ENCODE measurements around the gene REEP6. TPM values are rescaled to one million over a fixed set of nuclear protein-coding genes. Genes with fewer than 3 reads are reported as not detected.

Gene REEP6
- polyA plus RNA-seq, 3 donors: 0.51 to 1.8 (median 0.81) TPM

DNA sequence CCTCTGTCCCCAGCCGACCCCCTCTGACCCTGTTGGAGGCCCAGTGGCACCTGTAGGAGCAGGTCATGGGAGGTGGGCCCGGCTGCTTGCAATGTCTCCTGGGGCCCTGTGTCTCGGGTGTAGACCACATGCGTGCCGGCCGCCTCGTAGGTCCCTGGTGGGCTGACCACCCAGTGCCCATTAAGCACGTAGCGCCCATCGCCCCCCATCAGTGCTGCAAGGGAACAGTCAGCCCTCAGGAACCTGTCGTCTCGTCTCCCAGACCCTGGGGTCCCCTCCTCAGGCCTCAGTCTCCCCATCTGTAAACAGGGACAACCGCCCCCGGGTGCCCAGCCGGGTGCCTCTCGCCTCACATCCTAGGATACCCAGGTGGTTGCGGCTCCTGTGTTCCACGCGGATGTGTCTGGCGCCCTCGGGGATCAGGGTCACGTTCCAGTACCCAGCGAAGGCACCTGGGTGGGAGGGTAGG lies 16.2 kb downstream of the REEP6 start:
- H3K27ac ChIP-seq (ENCODE audit: low read depth in 1 of 2, low read length in 2 of 2): peak overlapping the region in 1 of 2 donors; percentile 11
- Mint-ChIP-seq H3K4me1 (peaks cover 11% of the 10 kb centered on the region), H3K9me3 (peaks cover 15 to 46% (median 31%) of the 10 kb centered on the region in 7 donors), H3K27ac (peak overlapping the region in 2 of 7 donors; percentile 20 to 67), H3K27me3 (ENCODE audit: low read depth in 3 of 3) (peaks cover 51 to 80% (median 70%) of the 10 kb centered on the region in 3 donors), H3K4me3 (no peak overlapping the region), H3K36me3 (peaks cover 0 to 1% of the 10 kb centered on the region in 2 donors)
- 77% methylated on average over 17 of the region's 23 CpGs for WGBS (ENCODE audit: insufficient coverage)
- peak overlapping the region; percentile 72 for H2AFZ ChIP-seq (ENCODE audit: insufficient read depth, low read depth, low read length, poor library complexity, severe bottlenecking)
- no peak for DNase-seq
- peak overlapping the region in 1 of 3 experiments; percentile 62 for H3K4me3 ChIP-seq (replicated peaks in 1 of 3; ENCODE audit: low read depth in 2 of 3, low read length in 3 of 3)
- no peaks in the 10 kb centered on the region for H3K79me2 ChIP-seq (ENCODE audit: insufficient read depth, low read length)
- peak overlapping the region; percentile 65 for H3K4me2 ChIP-seq (replicated peaks; ENCODE audit: extremely low read depth, low read length, poor library complexity, severe bottlenecking)
- peaks cover 14 to 31% of the 10 kb centered on the region in 2 donors for H3K9me3 ChIP-seq (replicated peaks in 1 of 2; ENCODE audit: control insufficient read depth in 1 of 2, insufficient read depth in 1 of 2, low read length in 2 of 2)
- H3K4me1 ChIP-seq (ENCODE audit: control insufficient read depth in 1 of 2, insufficient read depth in 2 of 2, low read length in 2 of 2): peaks cover 8 to 13% of the 10 kb centered on the region in 2 donors
- intact Hi-C loops (cut with micrococcal nuclease): no loop called here
- no peaks in the 10 kb centered on the region for H4K20me1 ChIP-seq (ENCODE audit: insufficient read depth, low read length)
- TF ChIP-seq, protein P1, sequence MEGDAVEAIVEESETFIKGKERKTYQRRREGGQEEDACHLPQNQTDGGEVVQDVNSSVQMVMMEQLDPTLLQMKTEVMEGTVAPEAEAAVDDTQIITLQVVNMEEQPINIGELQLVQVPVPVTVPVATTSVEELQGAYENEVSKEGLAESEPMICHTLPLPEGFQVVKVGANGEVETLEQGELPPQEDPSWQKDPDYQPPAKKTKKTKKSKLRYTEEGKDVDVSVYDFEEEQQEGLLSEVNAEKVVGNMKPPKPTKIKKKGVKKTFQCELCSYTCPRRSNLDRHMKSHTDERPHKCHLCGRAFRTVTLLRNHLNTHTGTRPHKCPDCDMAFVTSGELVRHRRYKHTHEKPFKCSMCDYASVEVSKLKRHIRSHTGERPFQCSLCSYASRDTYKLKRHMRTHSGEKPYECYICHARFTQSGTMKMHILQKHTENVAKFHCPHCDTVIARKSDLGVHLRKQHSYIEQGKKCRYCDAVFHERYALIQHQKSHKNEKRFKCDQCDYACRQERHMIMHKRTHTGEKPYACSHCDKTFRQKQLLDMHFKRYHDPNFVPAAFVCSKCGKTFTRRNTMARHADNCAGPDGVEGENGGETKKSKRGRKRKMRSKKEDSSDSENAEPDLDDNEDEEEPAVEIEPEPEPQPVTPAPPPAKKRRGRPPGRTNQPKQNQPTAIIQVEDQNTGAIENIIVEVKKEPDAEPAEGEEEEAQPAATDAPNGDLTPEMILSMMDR (IDR thresholded peaks at IDR 0.05): no peak
- H3K36me3 ChIP-seq (replicated peaks in 1 of 2; ENCODE audit: control insufficient read depth in 1 of 2, insufficient read depth in 2 of 2, low read length in 2 of 2): no peaks in the 10 kb centered on the region
- H3K27me3 ChIP-seq (ENCODE audit: control insufficient read depth in 2 of 2, insufficient read depth in 2 of 2, low read length in 2 of 2): peaks cover 3 to 53% of the 10 kb centered on the region in 2 donors
- no peak overlapping the region for H3K9ac ChIP-seq (ENCODE audit: insufficient read depth, low read length, poor library complexity, severe bottlenecking)

DNA sequence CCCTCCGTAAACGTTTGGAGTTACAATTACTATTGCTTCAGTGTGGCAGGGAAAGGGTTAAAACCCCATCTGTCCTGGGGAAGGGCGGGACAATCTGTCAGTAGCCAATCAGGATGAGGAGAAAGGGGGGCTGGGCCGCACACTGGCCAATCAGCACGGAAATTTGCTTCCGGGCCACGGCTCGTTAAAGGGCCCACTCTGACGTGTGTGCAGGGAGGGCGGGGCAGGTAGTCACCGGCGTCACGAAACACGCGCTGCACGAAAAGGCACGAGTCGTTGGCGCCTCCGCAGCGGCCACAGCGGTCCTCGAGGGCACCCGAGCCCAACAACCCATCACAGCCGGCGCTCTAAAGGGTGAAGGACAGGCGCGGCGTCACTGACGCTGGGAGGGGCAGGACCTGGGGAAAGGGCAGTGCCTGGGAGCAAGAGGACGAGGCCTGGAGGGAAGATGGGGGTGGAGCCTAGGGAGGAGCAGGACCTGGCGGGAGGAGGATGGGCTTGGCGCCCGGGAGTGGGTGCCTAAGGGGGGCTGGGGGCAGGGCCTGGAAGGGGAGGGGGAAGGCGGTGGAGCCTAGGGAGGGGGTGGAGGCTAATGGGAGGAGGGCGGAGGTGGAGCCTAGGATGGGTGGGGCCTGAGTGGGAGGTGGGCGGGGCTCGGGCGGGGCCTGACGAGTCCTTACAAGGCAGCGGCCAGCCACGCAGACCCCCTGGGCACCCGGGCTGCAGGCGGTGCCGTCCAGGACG lies 17.0 kb downstream of the REEP6 start:
- 2% methylated on average over 45 of the region's 46 CpGs for WGBS (ENCODE audit: insufficient coverage)
- Mint-ChIP-seq H3K4me1 (peaks cover 14% of the 10 kb centered on the region), H3K27me3 (ENCODE audit: low read depth in 3 of 3) (peaks cover 50 to 80% (median 70%) of the 10 kb centered on the region in 3 donors), H3K4me3 (peak overlapping the region; percentile 57 to 83), H3K27ac (peak overlapping the region in 5 of 7 donors; percentile 6 to 89 (median 74)), H3K9me3 (peaks cover 15 to 51% (median 35%) of the 10 kb centered on the region in 7 donors), H3K36me3 (peaks cover 1 to 2% of the 10 kb centered on the region in 2 donors)
- Histone ChIP-seq H3K4me3 (replicated peaks in 1 of 3; ENCODE audit: low read depth in 2 of 3, low read length in 3 of 3) (peak overlapping the region; percentile 1 to 62 (median 26)), H3K4me1 (ENCODE audit: control insufficient read depth in 1 of 2, insufficient read depth in 2 of 2, low read length in 2 of 2) (peaks cover 10 to 18% of the 10 kb centered on the region in 2 donors), H4K20me1 (ENCODE audit: insufficient read depth, low read length) (no peaks in the 10 kb centered on the region), H3K4me2 (replicated peaks; ENCODE audit: extremely low read depth, low read length, poor library complexity, severe bottlenecking) (peak overlapping the region; percentile 65), H3K9ac (ENCODE audit: insufficient read depth, low read length, poor library complexity, severe bottlenecking) (no peak overlapping the region), H3K79me2 (ENCODE audit: insufficient read depth, low read length) (no peaks in the 10 kb centered on the region), H3K36me3 (replicated peaks in 1 of 2; ENCODE audit: control insufficient read depth in 1 of 2, insufficient read depth in 2 of 2, low read length in 2 of 2) (no peaks in the 10 kb centered on the region), H3K27ac (ENCODE audit: low read depth in 1 of 2, low read length in 2 of 2) (peak overlapping the region; percentile 11 to 35), H2AFZ (ENCODE audit: insufficient read depth, low read depth, low read length, poor library complexity, severe bottlenecking) (peak overlapping the region; percentile 72), H3K27me3 (ENCODE audit: control insufficient read depth in 2 of 2, insufficient read depth in 2 of 2, low read length in 2 of 2) (peaks cover 3 to 55% of the 10 kb centered on the region in 2 donors), H3K9me3 (replicated peaks in 1 of 2; ENCODE audit: control insufficient read depth in 1 of 2, insufficient read depth in 1 of 2, low read length in 2 of 2) (peaks cover 14 to 31% of the 10 kb centered on the region in 2 donors)
- intact Hi-C loops (cut with micrococcal nuclease): no loop called here
- TF ChIP-seq, protein P1 (IDR thresholded peaks at IDR 0.05): no peak
- peak; percentile 76 to 88 (median 83) for DNase-seq
